GM12872 (cell line): Measurements from ENCODE around the gene POMGNT1.

ENCODE experiments used
- TF ChIP-seq, protein P1 (sequence below): IDR thresholded peaks from 3 replicates; pipeline ENCODE4 v1.5.1; 2011; ENCODE audit warnings: low read depth, mild to moderate bottlenecking, low read length, moderate library complexity; ENCODE audit not compliant: insufficient read depth

Gene POMGNT1

GRCh38 chr1:46199233-46199749 lies 1.1 kb upstream of the POMGNT1 start:
- TF ChIP-seq, protein P1, sequence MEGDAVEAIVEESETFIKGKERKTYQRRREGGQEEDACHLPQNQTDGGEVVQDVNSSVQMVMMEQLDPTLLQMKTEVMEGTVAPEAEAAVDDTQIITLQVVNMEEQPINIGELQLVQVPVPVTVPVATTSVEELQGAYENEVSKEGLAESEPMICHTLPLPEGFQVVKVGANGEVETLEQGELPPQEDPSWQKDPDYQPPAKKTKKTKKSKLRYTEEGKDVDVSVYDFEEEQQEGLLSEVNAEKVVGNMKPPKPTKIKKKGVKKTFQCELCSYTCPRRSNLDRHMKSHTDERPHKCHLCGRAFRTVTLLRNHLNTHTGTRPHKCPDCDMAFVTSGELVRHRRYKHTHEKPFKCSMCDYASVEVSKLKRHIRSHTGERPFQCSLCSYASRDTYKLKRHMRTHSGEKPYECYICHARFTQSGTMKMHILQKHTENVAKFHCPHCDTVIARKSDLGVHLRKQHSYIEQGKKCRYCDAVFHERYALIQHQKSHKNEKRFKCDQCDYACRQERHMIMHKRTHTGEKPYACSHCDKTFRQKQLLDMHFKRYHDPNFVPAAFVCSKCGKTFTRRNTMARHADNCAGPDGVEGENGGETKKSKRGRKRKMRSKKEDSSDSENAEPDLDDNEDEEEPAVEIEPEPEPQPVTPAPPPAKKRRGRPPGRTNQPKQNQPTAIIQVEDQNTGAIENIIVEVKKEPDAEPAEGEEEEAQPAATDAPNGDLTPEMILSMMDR = no peak

GRCh38 chr1:46197560-46197963 lies 672 bp downstream of the POMGNT1 start:
- TF ChIP-seq, protein P1 = no peak

DNA sequence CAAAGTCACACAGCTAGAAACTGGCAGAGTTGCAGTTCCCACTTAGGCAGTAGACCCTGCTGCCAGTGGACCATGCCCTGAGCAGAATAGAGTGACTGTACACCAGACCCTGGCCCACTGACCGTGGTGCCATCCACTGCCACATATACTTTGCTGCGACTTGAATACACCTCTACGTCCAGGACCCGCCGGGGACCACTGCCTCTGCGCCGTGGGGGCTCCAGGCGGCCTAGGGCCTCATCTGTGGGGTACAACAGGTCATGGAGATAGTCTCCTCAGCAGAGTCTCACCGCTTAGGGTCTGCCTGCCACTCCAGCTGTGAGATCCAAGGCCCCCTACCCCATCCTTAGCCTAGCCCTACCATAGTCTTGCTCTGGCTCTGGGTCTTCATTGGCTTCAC lies 1.6 kb downstream of the POMGNT1 start:
- TF ChIP-seq, protein P1 = no peak

- TF ChIP-seq, protein P1 = no peak
Measured at GRCh38 chr1:46194641-46195193, 3.5 kb downstream of the POMGNT1 start.

- TF ChIP-seq, protein P1 = no peak
Measured at GRCh38 chr1:46193984-46194570, 4.2 kb downstream of the POMGNT1 start.

DNA sequence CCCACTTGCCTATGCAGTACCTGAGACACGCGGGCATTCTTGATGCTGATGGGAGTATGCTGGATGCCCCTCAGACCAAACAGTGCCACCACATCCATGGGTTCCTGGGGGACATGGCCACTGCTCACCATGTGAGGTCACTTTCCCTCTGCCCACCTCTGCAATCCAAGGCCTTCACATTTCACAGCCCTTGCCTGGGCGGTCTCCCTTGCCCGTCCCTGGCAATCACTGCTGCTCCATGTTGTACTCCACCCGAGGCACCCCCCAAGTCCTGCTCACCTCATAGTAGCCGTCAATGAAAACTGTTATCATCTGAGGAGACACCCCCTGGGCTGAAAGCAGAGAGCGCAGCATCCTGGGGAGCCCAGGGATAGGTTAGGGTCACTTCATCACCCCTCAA lies 4.9 kb downstream of the POMGNT1 start:
- TF ChIP-seq, protein P1 = no peak

DNA sequence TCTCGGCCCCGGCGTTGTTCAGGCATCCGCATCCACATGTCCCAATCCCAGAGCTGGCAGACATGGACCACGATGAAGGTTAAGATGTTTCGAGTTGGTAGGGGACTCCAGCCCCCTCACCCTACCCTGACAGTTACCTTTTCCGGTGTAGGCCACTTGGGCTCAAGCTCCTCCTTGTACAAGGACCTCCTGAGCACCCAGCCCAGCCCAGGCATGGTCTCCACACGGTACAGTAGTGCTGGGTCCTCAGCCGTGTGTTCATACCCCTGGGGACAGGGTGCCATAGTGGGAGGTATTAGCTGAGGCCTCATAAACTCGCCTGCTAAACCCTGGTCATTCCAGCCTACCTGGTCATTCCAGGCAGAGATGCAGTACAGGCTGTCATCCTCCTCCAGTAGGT lies 6.1 kb downstream of the POMGNT1 start:
- TF ChIP-seq, protein P1 = no peak
